Fibroblast of mammary gland (primary cell): ENCODE results near the gene NGRN.

Source experiments
- DNase-seq: peaks from one replicate; pipeline ENCODE4 v3.0.0-alpha.2; 2010; ENCODE audit warnings: low read depth
- H3K4me3 ChIP-seq: 2 replicates; pipeline ENCODE4 v1.5.1; 2011; ENCODE audit warnings: low read depth, mild to moderate bottlenecking, low read length, moderate library complexity; ENCODE audit not compliant: control insufficient read depth
- TF ChIP-seq, protein P1 (sequence below): conservative IDR thresholded peaks from 2 replicates; pipeline ENCODE4 v1.5.1; 2011; ENCODE audit warnings: low read depth, low read length, inconsistent platforms; ENCODE audit not compliant: control insufficient read depth, insufficient read depth

NGRN gene

DNA sequence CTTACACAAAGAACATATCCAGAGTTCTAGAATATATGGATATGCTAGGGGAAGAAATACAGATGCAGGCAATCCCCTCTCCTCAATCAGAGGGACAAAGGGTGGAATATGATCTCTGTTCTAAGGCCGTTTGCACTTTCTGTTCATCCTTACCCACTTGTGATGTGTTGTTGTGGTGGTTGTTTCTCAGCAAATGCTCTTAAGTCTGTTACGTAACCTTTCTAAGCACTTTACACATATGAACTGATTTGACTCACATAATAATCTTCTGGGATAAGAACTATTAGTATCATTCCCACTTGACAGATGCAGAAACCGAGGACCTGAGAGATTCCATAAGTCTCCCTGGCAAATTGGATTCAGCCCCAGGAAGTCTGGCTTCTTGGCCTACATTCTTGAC, 40.5 kb downstream of the NGRN start:
- DNase-seq = peak; percentile 11
- TF ChIP-seq, protein P1, sequence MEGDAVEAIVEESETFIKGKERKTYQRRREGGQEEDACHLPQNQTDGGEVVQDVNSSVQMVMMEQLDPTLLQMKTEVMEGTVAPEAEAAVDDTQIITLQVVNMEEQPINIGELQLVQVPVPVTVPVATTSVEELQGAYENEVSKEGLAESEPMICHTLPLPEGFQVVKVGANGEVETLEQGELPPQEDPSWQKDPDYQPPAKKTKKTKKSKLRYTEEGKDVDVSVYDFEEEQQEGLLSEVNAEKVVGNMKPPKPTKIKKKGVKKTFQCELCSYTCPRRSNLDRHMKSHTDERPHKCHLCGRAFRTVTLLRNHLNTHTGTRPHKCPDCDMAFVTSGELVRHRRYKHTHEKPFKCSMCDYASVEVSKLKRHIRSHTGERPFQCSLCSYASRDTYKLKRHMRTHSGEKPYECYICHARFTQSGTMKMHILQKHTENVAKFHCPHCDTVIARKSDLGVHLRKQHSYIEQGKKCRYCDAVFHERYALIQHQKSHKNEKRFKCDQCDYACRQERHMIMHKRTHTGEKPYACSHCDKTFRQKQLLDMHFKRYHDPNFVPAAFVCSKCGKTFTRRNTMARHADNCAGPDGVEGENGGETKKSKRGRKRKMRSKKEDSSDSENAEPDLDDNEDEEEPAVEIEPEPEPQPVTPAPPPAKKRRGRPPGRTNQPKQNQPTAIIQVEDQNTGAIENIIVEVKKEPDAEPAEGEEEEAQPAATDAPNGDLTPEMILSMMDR = no peak
- H3K4me3 ChIP-seq = no peak overlapping the region

DNA sequence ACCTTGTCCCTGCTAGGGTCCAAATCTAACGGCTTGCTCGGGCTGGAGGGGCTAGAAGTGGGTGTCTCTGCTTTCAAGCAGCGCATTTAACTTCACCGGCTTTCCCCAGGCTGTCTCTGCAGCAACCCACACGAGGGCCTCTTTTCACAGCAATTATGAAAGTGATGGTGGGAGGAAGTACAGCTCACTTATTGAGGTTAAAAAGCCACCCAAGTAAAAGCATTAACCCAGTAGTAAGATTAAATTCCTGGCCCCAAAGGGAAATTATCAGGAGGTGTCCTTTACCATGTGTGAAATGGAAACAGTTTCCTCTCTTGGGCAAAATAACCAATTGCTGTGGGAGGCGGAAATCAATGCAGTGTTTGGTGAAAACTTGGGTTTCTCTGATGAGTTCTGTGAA, 41.1 kb downstream of the NGRN start:
- no peak for DNase-seq

DNA sequence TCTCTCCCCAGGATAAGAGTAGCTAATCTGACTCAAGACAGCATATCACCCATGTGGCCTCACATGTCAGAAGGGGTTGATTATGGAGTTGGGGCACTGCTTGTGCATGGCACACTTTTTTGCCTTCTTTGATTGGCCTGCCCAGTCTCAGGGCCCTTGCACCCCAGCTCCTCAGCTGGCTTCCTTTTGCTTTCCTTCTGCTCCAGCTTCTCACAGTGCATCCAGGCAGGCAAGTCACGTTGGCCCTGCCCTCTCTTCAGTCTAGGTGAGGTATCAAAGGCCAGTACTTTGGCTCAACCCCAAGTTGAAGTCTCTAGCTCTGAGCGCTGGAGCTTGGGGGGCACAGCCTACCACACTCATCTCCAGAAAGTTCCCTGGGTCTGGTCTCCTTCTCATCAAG, 42.2 kb downstream of the NGRN start:
- H3K4me3 ChIP-seq = no peak overlapping the region
- no peak for DNase-seq
- TF ChIP-seq, protein P1 = no peak

More for the DNA sequence above, 41.1 kb downstream of the NGRN start:
- TF ChIP-seq, protein P1 = no peak
- no peak overlapping the region for H3K4me3 ChIP-seq

DNA sequence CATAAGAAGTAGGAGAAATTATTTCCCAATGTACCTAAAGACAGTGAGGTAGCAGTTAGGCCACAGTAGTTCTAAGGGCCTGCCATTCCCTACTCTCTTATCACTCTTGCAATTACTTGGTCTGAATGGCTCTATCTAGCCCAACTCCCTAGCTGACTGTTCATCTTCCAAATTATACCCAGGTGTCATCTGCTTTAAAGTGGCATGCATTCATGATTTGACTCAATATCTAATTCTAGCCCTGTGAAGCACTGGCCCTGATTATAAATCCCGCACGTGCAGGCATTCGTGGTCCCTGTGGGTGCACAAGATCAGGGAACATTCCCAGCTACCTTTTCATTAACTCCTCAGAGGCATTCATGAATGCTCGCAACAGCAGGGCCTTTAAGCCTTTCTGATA, 43.5 kb downstream of the NGRN start:
- TF ChIP-seq, protein P1 = no peak
- DNase-seq = no peak

DNA sequence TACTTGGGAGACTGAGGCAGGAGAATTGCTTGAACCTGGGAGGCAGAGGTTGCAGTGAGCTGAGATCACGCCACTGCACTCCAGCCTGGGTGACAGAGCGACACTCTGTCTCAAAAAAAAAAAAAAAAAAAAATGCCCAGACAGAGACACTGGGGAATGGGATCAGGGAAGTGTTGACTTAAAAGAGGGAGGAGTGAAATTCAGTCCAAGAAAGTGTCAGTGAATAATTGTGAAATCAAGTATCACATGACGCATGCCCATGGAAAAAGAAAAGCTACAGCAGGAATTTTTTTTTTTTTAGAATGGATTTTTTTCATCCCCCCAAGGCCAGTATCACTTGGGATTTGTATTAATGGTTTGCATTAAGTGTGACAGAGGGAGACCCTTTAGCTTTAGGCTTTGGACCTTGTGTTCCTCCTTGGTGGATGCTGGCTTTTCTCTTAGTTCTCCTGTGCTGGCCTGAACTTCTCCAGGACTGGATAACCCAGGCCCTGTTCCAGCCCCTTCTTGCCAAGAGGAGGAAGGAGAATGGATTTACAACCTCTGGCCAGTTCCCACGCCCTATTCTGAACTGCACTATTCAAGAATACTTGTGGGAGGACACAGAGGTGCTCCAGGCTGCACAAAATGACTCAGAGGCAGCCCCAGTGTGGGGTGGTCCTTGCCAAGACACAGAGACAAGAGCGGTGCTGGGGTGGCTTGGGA, 50.0 kb downstream of the NGRN start:
- H3K4me3 ChIP-seq = no peak overlapping the region
- TF ChIP-seq, protein P1 = no peak
- DNase-seq = peak; percentile 95

More for the DNA sequence above, 43.5 kb downstream of the NGRN start:
- H3K4me3 ChIP-seq = no peak overlapping the region

DNA sequence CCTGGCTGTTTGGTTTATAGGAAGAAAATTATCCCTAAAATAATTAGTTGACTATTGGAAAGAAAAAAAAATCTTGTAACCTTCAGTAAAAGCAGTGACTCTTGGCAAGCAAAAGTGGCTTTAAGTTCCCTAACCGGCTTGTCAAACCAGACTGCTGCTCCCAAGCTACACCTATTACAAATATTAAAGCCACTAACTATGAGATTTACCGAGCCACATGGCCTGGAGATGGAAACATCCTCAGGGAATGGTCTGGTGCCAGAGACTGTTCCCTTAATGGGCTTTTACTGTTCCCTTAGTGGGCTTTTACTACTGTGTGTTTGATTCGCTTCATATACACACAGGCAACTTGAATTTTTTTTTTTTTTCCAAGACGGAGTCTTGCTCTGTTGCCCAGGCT, 50.7 kb downstream of the NGRN start:
- TF ChIP-seq, protein P1 = no peak
- DNase-seq = no peak
- H3K4me3 ChIP-seq = no peak overlapping the region
